ENCODE results near the gene TMEM123. TPM values are rescaled to one million over a fixed set of nuclear protein-coding genes. Genes with fewer than 3 reads are reported as not detected.

The TMEM123 gene
- total and polyA plus RNA-seq, 2 donors (not counting 1 experiment from before 2014, with no cell fraction given): 36.7 to 422 TPM

GRCh38 chr11:102361086-102362031, 91.2 kb downstream of the TMEM123 start:
- TF ChIP-seq EZH2 (IDR thresholded peaks at IDR 0.05; ENCODE audit: borderline replicate concordance, insufficient read depth, low read depth, low read length, poor library complexity, severe bottlenecking) (no peak), CTCF (IDR thresholded peaks at IDR 0.05) (no peak)
- WGBS (ENCODE audit: insufficient coverage): 93% methylated on average over 4 of the region's 5 CpGs
- H3K27me3 Mint-ChIP-seq: no peaks in the 10 kb centered on the region
- peaks cover 0 to 9% (median 1%) of the 10 kb centered on the region in 3 donors for H3K9me3 ChIP-seq (ENCODE audit: control extremely low read depth in 1 of 3, control insufficient read depth in 2 of 3, insufficient read depth in 1 of 3, low read length in 2 of 3)
- H3K4me3 Mint-ChIP-seq: no peak overlapping the region
- peaks cover 21% of the 10 kb centered on the region for H3K4me1 Mint-ChIP-seq
- DNase-seq (peak; percentile 63), ATAC-seq (ENCODE audit: low read depth) (peak; percentile 81)
- peaks cover 45% of the 10 kb centered on the region for H3K79me2 ChIP-seq (ENCODE audit: control insufficient read depth, insufficient read depth, low read length)
- peaks cover 0 to 41% of the 10 kb centered on the region in 2 experiments for H3K36me3 ChIP-seq (replicated peaks in 1 of 2; ENCODE audit: control extremely low read depth in 1 of 2, control insufficient read depth in 1 of 2, extremely low read depth in 1 of 2, insufficient read depth in 2 of 2, low read length in 1 of 2)
- no peak overlapping the region for H3K4me3 ChIP-seq (ENCODE audit: control extremely low read depth in 1 of 5, extremely low read depth in 1 of 5, insufficient read depth in 1 of 5, low read depth in 2 of 5, low read length in 4 of 5)
- H3K4me1 ChIP-seq (ENCODE audit: control insufficient read depth in 2 of 2, insufficient read depth in 2 of 2, low read length in 2 of 2): peaks cover 11 to 13% of the 10 kb centered on the region in 2 donors
- H3K27ac ChIP-seq (ENCODE audit: low read length in 2 of 2): no peak overlapping the region
- ChIA-PET POLR2A (interaction anchor here (0.7 kb wide), 1 partner anchor 19 kb away, joined by 5 read pairs; no protein-coding TSS in a partner anchor), CTCF (interaction anchor here (1.0 to 1.8 kb wide), 4 partner anchors 29 to 252 kb away, joined by 4 to 5 read pairs (median 4); no protein-coding TSS in a partner anchor)
- no peak overlapping the region for H3K27ac Mint-ChIP-seq
- intact Hi-C loops (cut with micrococcal nuclease): no loop called here
- no peak overlapping the region for H3K9ac ChIP-seq (ENCODE audit: low read length)
- no peaks in the 10 kb centered on the region for H3K9me3 Mint-ChIP-seq (ENCODE audit: insufficient read depth)
- no peaks in the 10 kb centered on the region for H3K27me3 ChIP-seq (replicated peaks in 1 of 4; ENCODE audit: control extremely low read depth in 1 of 4, control insufficient read depth in 3 of 4, insufficient read depth in 4 of 4, low read length in 3 of 4)
- no peak overlapping the region for H2AFZ ChIP-seq (ENCODE audit: insufficient read depth, low read depth, low read length, poor library complexity, severe bottlenecking)
- peak overlapping the region; percentile 16 for H3K4me2 ChIP-seq (replicated peaks; ENCODE audit: low read depth, low read length, poor library complexity, severe bottlenecking)
- H4K20me1 ChIP-seq (ENCODE audit: control insufficient read depth, insufficient read depth, low read length, poor library complexity, severe bottlenecking): peaks cover 24% of the 10 kb centered on the region

- Histone ChIP-seq H4K20me1 (ENCODE audit: control insufficient read depth, insufficient read depth, low read length, poor library complexity, severe bottlenecking) (peaks cover 24% of the 10 kb centered on the region), H3K9ac (ENCODE audit: low read length) (no peak overlapping the region), H3K27me3 (replicated peaks in 1 of 4; ENCODE audit: control extremely low read depth in 1 of 4, control insufficient read depth in 3 of 4, insufficient read depth in 4 of 4, low read length in 3 of 4) (no peaks in the 10 kb centered on the region), H3K36me3 (replicated peaks in 1 of 2; ENCODE audit: control extremely low read depth in 1 of 2, control insufficient read depth in 1 of 2, extremely low read depth in 1 of 2, insufficient read depth in 2 of 2, low read length in 1 of 2) (peaks cover 0 to 41% of the 10 kb centered on the region in 2 experiments), H3K79me2 (ENCODE audit: control insufficient read depth, insufficient read depth, low read length) (peaks cover 52% of the 10 kb centered on the region), H3K4me1 (ENCODE audit: control insufficient read depth in 2 of 2, insufficient read depth in 2 of 2, low read length in 2 of 2) (peaks cover 11 to 13% of the 10 kb centered on the region in 2 donors), H3K4me2 (replicated peaks; ENCODE audit: low read depth, low read length, poor library complexity, severe bottlenecking) (no peak overlapping the region), H2AFZ (ENCODE audit: insufficient read depth, low read depth, low read length, poor library complexity, severe bottlenecking) (no peak overlapping the region), H3K9me3 (ENCODE audit: control extremely low read depth in 1 of 3, control insufficient read depth in 2 of 3, insufficient read depth in 1 of 3, low read length in 2 of 3) (peaks cover 0 to 9% (median 1%) of the 10 kb centered on the region in 3 donors), H3K4me3 (ENCODE audit: control extremely low read depth in 1 of 5, extremely low read depth in 1 of 5, insufficient read depth in 1 of 5, low read depth in 2 of 5, low read length in 4 of 5) (no peak overlapping the region), H3K27ac (ENCODE audit: low read length in 2 of 2) (no peak overlapping the region)
- ATAC-seq (ENCODE audit: low read depth) (no peak), DNase-seq (no peak)
- Mint-ChIP-seq H3K4me3 (no peak overlapping the region), H3K27ac (no peak overlapping the region), H3K9me3 (ENCODE audit: insufficient read depth) (peaks cover 3% of the 10 kb centered on the region), H3K4me1 (peaks cover 21% of the 10 kb centered on the region), H3K27me3 (no peaks in the 10 kb centered on the region)
- CTCF ChIA-PET: interaction anchor here (0.6 to 1.8 kb wide), 6 partner anchors 12 to 253 kb away, joined by 3 to 5 read pairs (median 4); no protein-coding TSS in a partner anchor
- no peak for TF ChIP-seq EZH2 (IDR thresholded peaks at IDR 0.05; ENCODE audit: borderline replicate concordance, insufficient read depth, low read depth, low read length, poor library complexity, severe bottlenecking)
- no peak for TF ChIP-seq CTCF (IDR thresholded peaks at IDR 0.05)
- intact Hi-C loops (cut with micrococcal nuclease): no loop called here
- POLR2A ChIA-PET: no interaction called here
- no CpG with 5 or more reads among the region's 3 CpGs for WGBS (ENCODE audit: insufficient coverage)
Measured at GRCh38 chr11:102360681-102361080, 91.9 kb downstream of the TMEM123 start.

Data from B cell (primary cell).